Spleen (tissue), 11 donors: Measurements from ENCODE around the gene RELB. TPM values are rescaled to one million over a fixed set of nuclear protein-coding genes. Genes with fewer than 3 reads are reported as not detected.
"Not testable (repeated sequence)": the region's sequence is repeated elsewhere in the genome, so short reads cannot be mapped to it uniquely, and the experiment has no call there.

Experiments used
- DNase-seq: peaks from one replicate; pipeline ENCODE4 v3.0.0-alpha.2; 2020
- H3K27ac ChIP-seq, 8 donors: fragments of 200-600 bp; sonication (generic) in 7 of 8; 1 replicate in 4 of 8; 2 replicates in 4 of 8; pipeline versions ENCODE4 v1.5.0 to v1.8.0; 2016 to 2021; ENCODE audit warnings: inconsistent platforms in 4 of 8, mild to moderate bottlenecking in 4 of 8, moderate library complexity in 1 of 8
- H3K27me3 ChIP-seq, 7 donors: fragments of 200-600 bp; sonication (generic) in 6 of 7; replicated peaks in 1 of 7; 1 replicate in 4 of 7; 2 replicates in 3 of 7; pipeline versions ENCODE4 v1.5.0 to v1.8.0; 2016 to 2021; ENCODE audit warnings: inconsistent platforms in 3 of 7, mild to moderate bottlenecking in 1 of 7
- H3K36me3 ChIP-seq, 6 donors: fragments of 200-600 bp; sonication (generic) in 5 of 6; 1 replicate in 4 of 6; 2 replicates in 2 of 6; pipeline versions ENCODE4 v1.5.0 to v1.8.0; 2016 to 2021; ENCODE audit warnings: inconsistent platforms in 2 of 6
- H3K4me1 ChIP-seq, 6 donors: fragments of 200-600 bp; sonication (generic) in 5 of 6; 1 replicate in 3 of 6; 2 replicates in 3 of 6; pipeline versions ENCODE4 v1.5.0 to v1.8.0; 2016 to 2021; ENCODE audit warnings: inconsistent platforms in 3 of 6
- H3K4me3 ChIP-seq, 8 donors: fragments of 200-600 bp; sonication (generic) in 7 of 8; 1 replicate in 4 of 8; 2 replicates in 4 of 8; pipeline versions ENCODE4 v1.5.0 to v1.8.0; 2016 to 2021; ENCODE audit warnings: inconsistent platforms in 4 of 8, mild to moderate bottlenecking in 4 of 8, moderate library complexity in 2 of 8
- H3K9me3 ChIP-seq, 8 donors: fragments of 200-600 bp; sonication (generic) in 7 of 8; 1 replicate in 4 of 8; 2 replicates in 4 of 8; pipeline versions ENCODE4 v1.5.0 to v1.8.0; 2016 to 2021; ENCODE audit warnings: inconsistent platforms in 4 of 8
- POLR2A ChIP-seq, 3 donors: fragments of 450-650 bp; IDR thresholded peaks; one replicate each; pipeline ENCODE4 v1.5.1; 2017; ENCODE audit warnings: antibody characterized with exemption in 3 of 3, mild to moderate bottlenecking in 1 of 3
- POLR2AphosphoS5 ChIP-seq, 3 donors: sonication (generic); formaldehyde crosslinking; IDR thresholded peaks; one replicate each; pipeline ENCODE4 v1.5.1; 2017; ENCODE audit warnings: antibody characterized with exemption in 3 of 3
- WGBS, 5 donors: extraction: QIAGEN DNeasy Blood & Tissue Kit in 3 of 5; methylation state at CpG; one replicate each; pipeline versions ENCODE4 v1.1.5 to v1.1.7; 2013 to 2018; 5-methylcytosine and 5-hydroxymethylcytosine counted together
- intact Hi-C: fragments of 100-400 bp; cut with DNase I; formaldehyde crosslinking; loops from one replicate; pipeline ENCODE4 v1.15.0; 2023; ENCODE audit warnings: low total_unique reads
- polyA plus RNA-seq, 3 donors: library from polyadenylated mRNA; stranded (reverse); fragments of 200-250 nt; gene quantifications; one replicate each; pipeline ENCODE4 v1.2.1, GENCODE V29; 2013
- total RNA-seq, 7 donors: library from RNA; depleted of rRNA in 3 of 7; stranded (reverse); fragments of >200 nt in 3 of 7; fragmentation: NEBNext Ultra II Directional in 4 of 7; extraction: Animal tissue kit (Norgen Biotek cat#: 25700) in 4 of 7; gene quantifications; one replicate each; pipeline versions ENCODE4 v1.1.0 to v1.2.1, GENCODE V29; 2016 to 2021
- TF ChIP-seq, protein P1 (sequence below), 11 experiments: fragments of 200-600 bp in 7 of 11; fragments of 450-650 bp in 4 of 11; sonication (generic) in 4 of 11; IDR thresholded peaks in 8 of 11; conservative IDR thresholded peaks in 3 of 11; 1 replicate in 7 of 11; 2 replicates in 4 of 11; pipeline versions ENCODE4 v1.4.0 to v1.8.0; 2016 to 2021; ENCODE audit warnings: antibody characterized with exemption in 11 of 11, inconsistent platforms in 4 of 11, mild to moderate bottlenecking in 1 of 11
- donor health status: healthy with polysubstance abuse.
- donor health status: DM: no; HTN: no; CAD: no; lungs with moderate emphysema.
- donor health status: DM: no; HTN: no; CAD: no.
- donor health status: Bipolar disorder and iron deficiency.
- donor health status: healthy.
- donor health status: DM: no; HTN: no; CAD: no.
- donor health status: DM: yes; HTN: yes; CAD: no.

The RELB gene
- total and polyA plus RNA-seq, 10 donors = 16.6 to 67.4 (median 34.7) TPM

- Histone ChIP-seq H3K27me3 (no peaks in the 10 kb centered on the region), H3K4me3 (no peak overlapping the region), H3K4me1 (peaks cover 0 to 9% (median 5%) of the 10 kb centered on the region in 6 donors), H3K9me3 (no peaks in the 10 kb centered on the region), H3K36me3 (peaks cover 4 to 54% (median 41%) of the 10 kb centered on the region in 6 donors), H3K27ac (peak overlapping the region in 1 of 8 donors; percentile 4)
- TF ChIP-seq POLR2AphosphoS5 (IDR thresholded peaks at IDR 0.05) = peak in 2 of 3 donors; percentile 14 to 58
- no peak for TF ChIP-seq POLR2A (IDR thresholded peaks at IDR 0.05)
- TF ChIP-seq, protein P1, sequence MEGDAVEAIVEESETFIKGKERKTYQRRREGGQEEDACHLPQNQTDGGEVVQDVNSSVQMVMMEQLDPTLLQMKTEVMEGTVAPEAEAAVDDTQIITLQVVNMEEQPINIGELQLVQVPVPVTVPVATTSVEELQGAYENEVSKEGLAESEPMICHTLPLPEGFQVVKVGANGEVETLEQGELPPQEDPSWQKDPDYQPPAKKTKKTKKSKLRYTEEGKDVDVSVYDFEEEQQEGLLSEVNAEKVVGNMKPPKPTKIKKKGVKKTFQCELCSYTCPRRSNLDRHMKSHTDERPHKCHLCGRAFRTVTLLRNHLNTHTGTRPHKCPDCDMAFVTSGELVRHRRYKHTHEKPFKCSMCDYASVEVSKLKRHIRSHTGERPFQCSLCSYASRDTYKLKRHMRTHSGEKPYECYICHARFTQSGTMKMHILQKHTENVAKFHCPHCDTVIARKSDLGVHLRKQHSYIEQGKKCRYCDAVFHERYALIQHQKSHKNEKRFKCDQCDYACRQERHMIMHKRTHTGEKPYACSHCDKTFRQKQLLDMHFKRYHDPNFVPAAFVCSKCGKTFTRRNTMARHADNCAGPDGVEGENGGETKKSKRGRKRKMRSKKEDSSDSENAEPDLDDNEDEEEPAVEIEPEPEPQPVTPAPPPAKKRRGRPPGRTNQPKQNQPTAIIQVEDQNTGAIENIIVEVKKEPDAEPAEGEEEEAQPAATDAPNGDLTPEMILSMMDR (IDR thresholded peaks at IDR 0.05 in 8 of 11, conservative IDR thresholded peaks at IDR 0.05 in 3 of 11) = no peak
- WGBS, 5 donors = 89 to 95% (median 92%) methylated on average over 8 to 12 of the region's 12 CpGs
- intact Hi-C loops = no loop called here
- DNase-seq = no peak
Measured at GRCh38 chr19:44993926-44994537, 7.2 kb upstream of the RELB start.

DNA sequence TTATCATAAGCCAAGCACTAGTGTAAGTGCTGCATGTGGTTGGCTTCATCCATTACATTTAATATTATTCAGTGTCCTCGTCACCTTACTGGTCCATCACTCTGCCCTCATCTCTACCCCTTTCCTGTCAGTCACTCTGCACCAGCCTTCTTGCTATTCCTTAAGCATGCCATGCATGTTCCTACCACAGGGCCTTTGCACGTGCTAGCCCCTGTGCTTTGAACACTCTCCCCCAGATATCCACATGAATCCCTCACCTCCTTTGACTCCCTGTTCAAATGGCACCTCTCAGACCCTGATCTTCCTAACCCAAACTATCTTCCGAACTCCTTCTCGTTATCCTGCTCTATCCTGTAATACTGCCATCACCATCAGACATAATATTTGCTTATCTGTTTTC is 3.2 kb upstream of the RELB start:
- WGBS, 5 donors = 90 to 96% (median 93%) methylated on average over 4 of the region's 4 CpGs
- H3K36me3 ChIP-seq = peaks cover 0 to 19% (median 5%) of the 10 kb centered on the region in 6 donors
- intact Hi-C loops = no loop called here

GRCh38 chr19:44999131-44999925 is 1.9 kb upstream of the RELB start:
- H3K27me3 ChIP-seq, H3K4me3 ChIP-seq, H3K9me3 ChIP-seq, DNase-seq, intact Hi-C loops, H3K27ac ChIP-seq: not testable (repeated sequence)
- WGBS, 5 donors = 69 to 88% (median 78%) methylated on average over 12 of the region's 12 CpGs
- H3K36me3 ChIP-seq = peaks cover 0 to 19% (median 7%) of the 10 kb centered on the region in 6 donors
- peaks cover 8 to 21% (median 19%) of the 10 kb centered on the region in 6 donors for H3K4me1 ChIP-seq

More for the DNA sequence above, 3.2 kb upstream of the RELB start:
- H3K27ac ChIP-seq = no peak overlapping the region
- H3K9me3 ChIP-seq = no peaks in the 10 kb centered on the region
- no peak overlapping the region for H3K4me3 ChIP-seq
- H3K27me3 ChIP-seq = no peaks in the 10 kb centered on the region
- no peak for TF ChIP-seq POLR2A (IDR thresholded peaks at IDR 0.05)
- TF ChIP-seq, protein P1 (IDR thresholded peaks at IDR 0.05 in 8 of 11, conservative IDR thresholded peaks at IDR 0.05 in 3 of 11) = no peak
- no peak for TF ChIP-seq POLR2AphosphoS5 (IDR thresholded peaks at IDR 0.05)
- H3K4me1 ChIP-seq = peaks cover 8 to 20% (median 18%) of the 10 kb centered on the region in 6 donors
- DNase-seq = no peak

- DNase-seq, H3K9me3 ChIP-seq, intact Hi-C loops, H3K27me3 ChIP-seq: not testable (repeated sequence)
- Histone ChIP-seq H3K36me3 (peaks cover 0 to 31% (median 17%) of the 10 kb centered on the region in 6 donors), H3K4me1 (peaks cover 8 to 30% (median 19%) of the 10 kb centered on the region in 6 donors), H3K4me3 (peak overlapping the region in 7 of 8 donors; percentile 15 to 91 (median 77)), H3K27ac (peak overlapping the region in 7 of 8 donors; percentile 84 to 100 (median 100))
- WGBS, 5 donors = 68 to 77% (median 69%) methylated on average over 19 of the region's 19 CpGs
Measured at GRCh38 chr19:45000665-45001064, 599 bp upstream of the RELB start.

- no peak overlapping the region for H3K27ac ChIP-seq
- WGBS, 5 donors = 92 to 95% (median 94%) methylated on average over 4 of the region's 4 CpGs
- H3K9me3 ChIP-seq = no peaks in the 10 kb centered on the region
- H3K27me3 ChIP-seq = no peaks in the 10 kb centered on the region
- peaks cover 8 to 46% (median 23%) of the 10 kb centered on the region in 6 donors for H3K4me1 ChIP-seq
- intact Hi-C loops = no loop called here
- TF ChIP-seq POLR2A (IDR thresholded peaks at IDR 0.05) (no peak), POLR2AphosphoS5 (IDR thresholded peaks at IDR 0.05) (no peak)
- TF ChIP-seq, protein P1 (IDR thresholded peaks at IDR 0.05 in 8 of 11, conservative IDR thresholded peaks at IDR 0.05 in 3 of 11) = no peak
- no peak for DNase-seq
- H3K4me3 ChIP-seq = no peak overlapping the region
- peaks cover 0 to 59% (median 35%) of the 10 kb centered on the region in 6 donors for H3K36me3 ChIP-seq
Measured at GRCh38 chr19:45003485-45003884, 2.2 kb downstream of the RELB start.
